Endothelial cell (in vitro differentiated cells): ENCODE measurements around the gene KCNMA1. TPM values are rescaled to one million over a fixed set of nuclear protein-coding genes. Genes with fewer than 3 reads are reported as not detected.

Experiments
- DNase-seq: peaks from one replicate; pipeline ENCODE4 v3.0.0; 2021; ENCODE audit warnings: low spot score
- H3K27ac Mint-ChIP-seq: one replicate; pipeline ENCODE4 v1.8.0; 2021; ENCODE audit warnings: mixed read lengths, inconsistent platforms; ENCODE audit not compliant: unreplicated experiment
- H3K27me3 Mint-ChIP-seq: one replicate; pipeline ENCODE4 v1.8.0; 2021; ENCODE audit warnings: mild to moderate bottlenecking, moderate library complexity, mixed read lengths, inconsistent platforms; ENCODE audit not compliant: unreplicated experiment
- H3K36me3 Mint-ChIP-seq: one replicate; pipeline ENCODE4 v1.8.0; 2021; ENCODE audit warnings: mild to moderate bottlenecking, low read depth, mixed read lengths, inconsistent platforms; ENCODE audit not compliant: unreplicated experiment
- H3K4me1 Mint-ChIP-seq: one replicate; pipeline ENCODE4 v1.8.0; 2021; ENCODE audit warnings: mild to moderate bottlenecking, mixed read lengths, inconsistent platforms; ENCODE audit not compliant: unreplicated experiment
- H3K4me3 Mint-ChIP-seq: one replicate; pipeline ENCODE4 v1.8.0; 2021; ENCODE audit warnings: mild to moderate bottlenecking, mixed read lengths, inconsistent platforms; ENCODE audit not compliant: unreplicated experiment
- H3K9me3 Mint-ChIP-seq: one replicate; pipeline ENCODE4 v1.8.0; 2021; ENCODE audit warnings: mixed read lengths, inconsistent platforms; ENCODE audit not compliant: unreplicated experiment
- total RNA-seq: library from RNA; stranded (reverse); fragmentation: NEBNext Ultra II Directional; extraction: Animal tissue kit (Norgen Biotek cat#: 25700); gene quantifications from one replicate; pipeline ENCODE4 v1.2.1, GENCODE V29; 2021; ENCODE audit not compliant: unreplicated experiment
- TF ChIP-seq, protein P1 (sequence below): fragments of 200-600 bp; sonication (generic); IDR thresholded peaks from one replicate; pipeline ENCODE4 v1.5.0; 2021; ENCODE audit warnings: antibody characterized with exemption; ENCODE audit not compliant: unreplicated experiment

Gene KCNMA1
- total RNA-seq, 1 donor from 2014 or later: 5.1 TPM

DNA sequence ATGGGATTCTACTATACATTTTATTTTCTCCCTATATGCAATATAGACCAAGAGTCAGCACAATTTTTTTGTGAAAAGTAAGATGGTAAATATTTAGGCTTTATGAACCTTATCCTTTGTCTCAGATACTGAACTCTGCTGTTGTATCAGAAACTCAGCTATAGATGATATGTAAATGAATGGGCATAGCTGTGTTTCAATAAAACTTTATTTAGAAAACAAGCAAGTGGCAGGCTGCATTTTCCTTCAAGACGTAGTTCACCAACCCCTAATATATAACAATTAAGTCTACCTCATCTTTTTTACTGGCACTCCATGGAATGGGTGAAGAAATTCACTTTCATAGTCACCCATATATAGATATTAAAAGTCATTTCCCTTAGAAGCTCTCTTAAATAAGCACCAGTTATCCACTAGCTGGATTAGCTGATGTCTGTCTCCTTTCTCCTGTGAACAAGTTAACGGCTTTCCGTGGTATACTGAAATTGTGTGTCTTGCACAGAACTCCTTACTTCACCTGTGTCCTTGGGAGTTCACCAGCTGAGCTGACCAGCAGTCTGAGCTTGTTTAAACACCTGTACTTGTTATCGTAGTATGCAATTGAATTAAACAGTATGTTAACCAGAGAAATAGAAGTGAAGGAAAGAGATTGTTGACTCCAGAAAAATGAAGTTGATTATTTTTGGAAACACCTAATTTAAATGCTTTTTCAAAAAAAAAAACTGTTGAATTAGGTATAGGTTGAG is 770.6 kb downstream of the KCNMA1 start:
- no peaks in the 10 kb centered on the region for H3K9me3 Mint-ChIP-seq
- no peak for DNase-seq

DNA sequence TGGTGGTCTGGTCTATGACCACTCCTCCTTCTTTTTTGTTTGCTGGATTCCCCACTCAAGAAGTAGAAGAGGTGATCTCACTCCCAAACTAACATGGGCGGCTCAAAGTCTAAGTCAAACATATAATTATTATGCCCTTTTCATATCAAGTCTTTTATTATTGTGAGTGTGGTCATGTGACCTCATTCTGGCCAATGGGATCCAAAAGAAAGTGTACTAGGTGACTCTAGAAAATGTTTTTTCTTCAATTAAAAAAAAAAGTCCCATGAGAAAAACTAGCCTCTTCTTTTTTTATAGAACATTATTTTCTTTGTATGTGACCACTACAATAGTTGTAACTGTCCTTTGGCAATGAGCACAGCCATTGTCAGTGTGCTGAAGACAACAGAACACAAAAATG is 772.7 kb downstream of the KCNMA1 start:
- TF ChIP-seq, protein P1, sequence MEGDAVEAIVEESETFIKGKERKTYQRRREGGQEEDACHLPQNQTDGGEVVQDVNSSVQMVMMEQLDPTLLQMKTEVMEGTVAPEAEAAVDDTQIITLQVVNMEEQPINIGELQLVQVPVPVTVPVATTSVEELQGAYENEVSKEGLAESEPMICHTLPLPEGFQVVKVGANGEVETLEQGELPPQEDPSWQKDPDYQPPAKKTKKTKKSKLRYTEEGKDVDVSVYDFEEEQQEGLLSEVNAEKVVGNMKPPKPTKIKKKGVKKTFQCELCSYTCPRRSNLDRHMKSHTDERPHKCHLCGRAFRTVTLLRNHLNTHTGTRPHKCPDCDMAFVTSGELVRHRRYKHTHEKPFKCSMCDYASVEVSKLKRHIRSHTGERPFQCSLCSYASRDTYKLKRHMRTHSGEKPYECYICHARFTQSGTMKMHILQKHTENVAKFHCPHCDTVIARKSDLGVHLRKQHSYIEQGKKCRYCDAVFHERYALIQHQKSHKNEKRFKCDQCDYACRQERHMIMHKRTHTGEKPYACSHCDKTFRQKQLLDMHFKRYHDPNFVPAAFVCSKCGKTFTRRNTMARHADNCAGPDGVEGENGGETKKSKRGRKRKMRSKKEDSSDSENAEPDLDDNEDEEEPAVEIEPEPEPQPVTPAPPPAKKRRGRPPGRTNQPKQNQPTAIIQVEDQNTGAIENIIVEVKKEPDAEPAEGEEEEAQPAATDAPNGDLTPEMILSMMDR: no peak
- no peaks in the 10 kb centered on the region for H3K9me3 Mint-ChIP-seq
- no peak for DNase-seq
- H3K27ac Mint-ChIP-seq: no peak overlapping the region
- H3K4me1 Mint-ChIP-seq: no peaks in the 10 kb centered on the region
- no peaks in the 10 kb centered on the region for H3K27me3 Mint-ChIP-seq
- no peak overlapping the region for H3K4me3 Mint-ChIP-seq
- no peaks in the 10 kb centered on the region for H3K36me3 Mint-ChIP-seq

More for the DNA sequence above, 770.6 kb downstream of the KCNMA1 start:
- TF ChIP-seq, protein P1: no peak
- Mint-ChIP-seq H3K4me1 (no peaks in the 10 kb centered on the region), H3K4me3 (no peak overlapping the region), H3K27ac (no peak overlapping the region), H3K36me3 (no peaks in the 10 kb centered on the region), H3K27me3 (no peaks in the 10 kb centered on the region)

DNA sequence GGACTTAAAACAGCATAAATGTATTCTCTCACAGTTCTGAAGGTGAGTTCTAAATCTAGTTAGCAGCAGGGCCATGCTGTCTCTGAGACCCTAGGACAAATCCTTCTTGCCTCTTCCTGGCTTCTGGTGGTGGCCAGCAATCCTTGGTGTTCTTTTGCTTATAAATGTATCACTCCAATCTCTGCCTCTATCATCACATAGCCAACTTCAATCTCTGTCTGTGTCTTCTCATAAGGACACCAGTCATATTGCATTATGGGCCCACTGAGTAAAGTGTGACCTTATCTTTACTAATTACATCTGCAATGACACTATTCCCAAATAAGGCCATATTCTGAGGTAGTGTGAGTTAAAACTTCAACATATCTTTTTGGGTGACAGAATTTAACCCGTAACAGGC is 778.9 kb downstream of the KCNMA1 start:
- no peak for DNase-seq
- TF ChIP-seq, protein P1: no peak

DNA sequence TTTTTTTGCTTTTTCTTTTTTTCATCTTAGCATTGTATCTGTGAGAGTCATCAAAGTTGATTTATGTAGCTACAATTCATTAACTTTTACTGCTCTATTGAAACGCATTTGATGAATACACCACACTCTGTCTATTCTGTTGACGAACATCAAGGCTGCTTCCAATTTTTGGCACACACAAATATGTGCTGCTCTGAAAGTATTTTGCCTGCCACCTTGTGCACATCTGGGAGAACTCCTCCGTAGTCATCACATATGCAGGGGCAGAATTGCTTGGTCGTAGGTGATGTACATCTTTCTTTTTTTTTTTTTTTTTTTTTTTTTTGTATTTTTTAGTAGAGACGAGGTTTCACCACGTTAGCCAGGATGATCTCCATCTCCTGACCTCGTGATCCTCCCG is 796.8 kb downstream of the KCNMA1 start:
- Mint-ChIP-seq H3K27ac (no peak overlapping the region), H3K36me3 (peaks cover 3% of the 10 kb centered on the region), H3K9me3 (no peaks in the 10 kb centered on the region), H3K4me1 (no peaks in the 10 kb centered on the region), H3K27me3 (no peaks in the 10 kb centered on the region), H3K4me3 (no peak overlapping the region)
- no peak for DNase-seq
- TF ChIP-seq, protein P1: no peak

More for the DNA sequence above, 778.9 kb downstream of the KCNMA1 start:
- H3K27ac Mint-ChIP-seq: no peak overlapping the region
- no peaks in the 10 kb centered on the region for H3K9me3 Mint-ChIP-seq
- no peaks in the 10 kb centered on the region for H3K36me3 Mint-ChIP-seq
- H3K27me3 Mint-ChIP-seq: no peaks in the 10 kb centered on the region
- no peak overlapping the region for H3K4me3 Mint-ChIP-seq
- H3K4me1 Mint-ChIP-seq: no peaks in the 10 kb centered on the region

DNA sequence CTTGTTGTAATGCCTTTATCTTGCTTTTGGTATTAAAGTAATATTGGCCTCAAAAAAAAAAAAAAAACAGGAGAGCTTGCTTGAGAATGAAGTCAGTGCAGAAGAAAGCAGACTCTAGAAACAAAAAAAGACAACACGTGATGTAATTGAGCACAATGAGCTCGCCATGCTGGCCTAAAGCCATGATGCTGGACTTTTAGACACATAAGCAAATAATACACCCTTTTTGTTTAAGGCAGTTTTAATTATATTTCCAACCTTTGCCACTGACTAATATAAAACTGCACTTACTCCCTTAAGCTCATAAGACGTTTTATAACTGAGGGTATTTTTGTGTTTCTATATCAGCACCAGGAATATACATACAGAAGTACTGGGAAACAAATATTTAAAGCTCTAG is 798.3 kb downstream of the KCNMA1 start:
- DNase-seq: no peak
- TF ChIP-seq, protein P1: no peak
- no peaks in the 10 kb centered on the region for H3K27me3 Mint-ChIP-seq
- no peak overlapping the region for H3K27ac Mint-ChIP-seq
- no peaks in the 10 kb centered on the region for H3K4me1 Mint-ChIP-seq
- H3K36me3 Mint-ChIP-seq: no peaks in the 10 kb centered on the region
- H3K9me3 Mint-ChIP-seq: no peaks in the 10 kb centered on the region
- no peak overlapping the region for H3K4me3 Mint-ChIP-seq
